H1 (cell line): ENCODE data around the gene ACSL4. TPM values are rescaled to one million over a fixed set of nuclear protein-coding genes. Genes with fewer than 3 reads are reported as not detected.
"Not testable (repeated sequence)": the region's sequence is repeated elsewhere in the genome, so short reads cannot be mapped to it uniquely, and the experiment has no call there.

Experiments used
- CTCF ChIA-PET: fragments of 300-600 bp; sonication (Branson Sonifier 250); formaldehyde crosslinking; loops from one replicate; lab custom pipeline; 2021; ENCODE audit not compliant: partially characterized antibody; lab: Charles Lee
- POLR2A ChIA-PET: fragments of 300-600 bp; sonication (Branson Sonifier 250); formaldehyde crosslinking; loops from one replicate; lab custom pipeline; 2021; ENCODE audit warnings: inconsistent platforms; ENCODE audit not compliant: partially characterized antibody; lab: Charles Lee
- DNase-seq, 2 experiments: peaks; one replicate each; pipeline versions ENCODE4 v3.0.0 to v3.0.0-alpha.2; 2010 to 2022; ENCODE audit warnings: low spot score in 2 of 2, low read depth in 1 of 2, mixed read lengths in 1 of 2
- FAIRE-seq: peaks from 2 replicates; lab custom pipeline; 2011; peaks lifted over from hg19 to GRCh38; lab: Jason Lieb, UNC
- H2AFZ ChIP-seq: 2 replicates; pipeline ENCODE4 v1.8.1; 2012; ENCODE audit warnings: low read length, inconsistent platforms
- H2AK5ac ChIP-seq: 2 replicates; pipeline ENCODE4 v1.6.1; 2013; ENCODE audit warnings: low read depth, low read length
- H2BK120ac ChIP-seq: replicated peaks from 2 replicates; pipeline ENCODE3; 2013; ENCODE audit warnings: low read depth, low read length, inconsistent platforms
- H2BK12ac ChIP-seq: 2 replicates; pipeline ENCODE4 v1.6.1; 2013; ENCODE audit warnings: low read depth, low read length
- H2BK15ac ChIP-seq: 2 replicates; pipeline ENCODE4 v1.6.1; 2013; ENCODE audit warnings: low read length
- H2BK20ac ChIP-seq: 2 replicates; pipeline ENCODE4 v1.6.1; 2013; ENCODE audit warnings: low read length
- H2BK5ac ChIP-seq: 2 replicates; pipeline ENCODE4 v1.6.1; 2013; ENCODE audit warnings: low read depth, low read length
- H3K14ac ChIP-seq: 2 replicates; pipeline ENCODE4 v1.6.1; 2013; ENCODE audit warnings: inconsistent platforms; ENCODE audit not compliant: insufficient read length
- H3K18ac ChIP-seq: 2 replicates; pipeline ENCODE4 v1.6.1; 2013; ENCODE audit warnings: low read length; ENCODE audit errors: extremely low read depth
- H3K23ac ChIP-seq: 2 replicates; pipeline ENCODE4 v1.6.1; 2013; ENCODE audit warnings: inconsistent platforms; ENCODE audit not compliant: insufficient read length
- H3K23me2 ChIP-seq: 2 replicates; pipeline ENCODE4 v1.6.1; 2013; ENCODE audit warnings: low read depth, low read length
- H3K27ac ChIP-seq: 2 replicates; pipeline ENCODE4 v1.6.1; 2011; ENCODE audit warnings: low read depth, low read length, inconsistent platforms
- H3K27me3 ChIP-seq, 4 experiments: replicated peaks in 1 of 4; 1 replicate in 1 of 4; 2 replicates in 3 of 4; pipeline versions ENCODE4 v1.6.1 to v1.8.1; 2011 to 2013; ENCODE audit warnings: low read length in 3 of 4, mild to moderate bottlenecking in 3 of 4, inconsistent platforms in 2 of 4, mixed read lengths in 2 of 4, moderate library complexity in 1 of 4; ENCODE audit not compliant: control insufficient read depth in 3 of 4, insufficient read depth in 3 of 4; ENCODE audit errors: extremely low read depth in 1 of 4
- H3K36me3 ChIP-seq, 4 experiments: 2 replicates each; pipeline versions ENCODE4 v1.6.1 to v1.8.1; 2011 to 2013; ENCODE audit warnings: mild to moderate bottlenecking in 4 of 4, low read length in 3 of 4, moderate library complexity in 2 of 4, control low read depth in 1 of 4, inconsistent platforms in 1 of 4; ENCODE audit not compliant: insufficient read depth in 4 of 4, control insufficient read depth in 2 of 4
- H3K4ac ChIP-seq: replicated peaks from 2 replicates; pipeline ENCODE3; 2013; ENCODE audit warnings: low read length, low read depth, mixed read lengths, inconsistent platforms; ENCODE audit not compliant: insufficient read length
- H3K4me1 ChIP-seq, 4 experiments: replicated peaks in 1 of 4; 1 replicate in 1 of 4; 2 replicates in 3 of 4; pipeline versions ENCODE4 v1.6.1 to v1.8.1; 2011 to 2013; ENCODE audit warnings: low read length in 3 of 4, inconsistent platforms in 2 of 4, mixed read lengths in 1 of 4; ENCODE audit not compliant: insufficient read depth in 4 of 4, control insufficient read depth in 3 of 4
- H3K4me2 ChIP-seq, 2 experiments: 2 replicates each; pipeline versions ENCODE4 v1.6.1 to v1.8.1; 2011 to 2013; ENCODE audit warnings: low read depth in 2 of 2, low read length in 2 of 2, control low read depth in 1 of 2, inconsistent platforms in 1 of 2, mild to moderate bottlenecking in 1 of 2; ENCODE audit not compliant: insufficient read depth in 1 of 2
- H3K4me3 ChIP-seq, 4 experiments: fragments of 200-600, 300-600 bp in 1 of 4; sonication (generic), shearing (Covaris generic), sonication (Bioruptor Twin) in 1 of 4; 2 replicates each; pipeline versions ENCODE4 v1.5.1 to v1.8.1; 2011 to 2016; ENCODE audit warnings: low read length in 4 of 4, low read depth in 3 of 4, control low read depth in 2 of 4, inconsistent platforms in 2 of 4, mild to moderate bottlenecking in 2 of 4, mixed read lengths in 1 of 4, moderate library complexity in 1 of 4; ENCODE audit not compliant: insufficient read depth in 2 of 4; ENCODE audit errors: extremely low read depth in 1 of 4
- H3K56ac ChIP-seq: replicated peaks from 2 replicates; pipeline ENCODE3; 2013; ENCODE audit warnings: low read depth, mild to moderate bottlenecking, mixed read lengths, low read length, inconsistent platforms; ENCODE audit not compliant: insufficient read length
- H3K79me1 ChIP-seq: 2 replicates; pipeline ENCODE4 v1.6.1; 2013; ENCODE audit warnings: low read depth, low read length, control low read depth
- H3K79me2 ChIP-seq, 2 experiments: 2 replicates each; pipeline versions ENCODE4 v1.6.1 to v1.8.1; 2012 to 2013; ENCODE audit warnings: low read length in 2 of 2, mild to moderate bottlenecking in 2 of 2, inconsistent platforms in 1 of 2; ENCODE audit not compliant: insufficient read depth in 2 of 2, control insufficient read depth in 1 of 2
- H3K9ac ChIP-seq, 4 experiments: replicated peaks in 1 of 4; 1 replicate in 1 of 4; 2 replicates in 3 of 4; pipeline versions ENCODE4 v1.6.1 to v1.8.1; 2011 to 2013; ENCODE audit warnings: low read depth in 3 of 4, low read length in 3 of 4, control low read depth in 2 of 4, mild to moderate bottlenecking in 2 of 4, moderate library complexity in 2 of 4, inconsistent platforms in 1 of 4; ENCODE audit errors: extremely low read depth in 1 of 4
- H3K9me3 ChIP-seq, 2 experiments: 2 replicates each; pipeline versions ENCODE4 v1.6.1 to v1.8.1; 2012 to 2013; ENCODE audit warnings: mild to moderate bottlenecking in 2 of 2, moderate library complexity in 2 of 2, control low read depth in 1 of 2, inconsistent platforms in 1 of 2, low read depth in 1 of 2, low read length in 1 of 2, mixed read lengths in 1 of 2; ENCODE audit not compliant: insufficient read depth in 2 of 2
- H4K20me1 ChIP-seq, 2 experiments: replicated peaks in 1 of 2; 2 replicates each; pipeline versions ENCODE3 to v1.8.1; 2011 to 2013; ENCODE audit warnings: inconsistent platforms in 2 of 2, low read length in 2 of 2, mild to moderate bottlenecking in 1 of 2; ENCODE audit not compliant: insufficient read depth in 2 of 2, control insufficient read depth in 1 of 2
- H4K5ac ChIP-seq: 2 replicates; pipeline ENCODE4 v1.6.1; 2013; ENCODE audit warnings: low read length, low read depth, mixed read lengths, inconsistent platforms; ENCODE audit not compliant: insufficient read length
- H4K8ac ChIP-seq: 2 replicates; pipeline ENCODE4 v1.8.0; 2013; ENCODE audit warnings: mild to moderate bottlenecking, moderate library complexity, low read length, inconsistent platforms; ENCODE audit not compliant: insufficient read depth; ENCODE audit errors: extremely low read depth
- H4K91ac ChIP-seq: replicated peaks from 2 replicates; pipeline ENCODE3; 2013; ENCODE audit warnings: low read length, mixed read lengths, inconsistent platforms; ENCODE audit not compliant: insufficient read length
- CHD1 ChIP-seq: IDR thresholded peaks from 2 replicates; pipeline ENCODE4 v1.6.1; 2012; ENCODE audit warnings: low read depth, low read length, improper control_type of control experiment
- CHD2 ChIP-seq: IDR thresholded peaks from 2 replicates; pipeline ENCODE4 v1.6.1; 2012; ENCODE audit warnings: low read length, improper control_type of control experiment
- FOSL1 ChIP-seq: IDR thresholded peaks from 2 replicates; pipeline ENCODE4 v1.6.1; 2011; ENCODE audit warnings: mild to moderate bottlenecking, low read depth, low read length, moderate library complexity; ENCODE audit not compliant: insufficient read depth
- HDAC2 ChIP-seq, 2 experiments: fragments of 300-600 bp in 1 of 2; sonication (generic) in 1 of 2; IDR thresholded peaks; 2 replicates each; pipeline ENCODE4 v1.6.1; 2011 to 2012; ENCODE audit warnings: low read depth in 2 of 2, low read length in 2 of 2, mild to moderate bottlenecking in 2 of 2, moderate library complexity in 2 of 2, borderline replicate concordance in 1 of 2, inconsistent platforms in 1 of 2
- JUND ChIP-seq: IDR thresholded peaks from 2 replicates; pipeline ENCODE4 v1.6.1; 2011; ENCODE audit warnings: mild to moderate bottlenecking, improper control_type of control experiment, low read length
- SIN3A ChIP-seq, 2 experiments: IDR thresholded peaks in 1 of 2; conservative IDR thresholded peaks in 1 of 2; 2 replicates each; pipeline ENCODE4 v1.6.1; 2011 to 2012; ENCODE audit warnings: low read length in 2 of 2, improper control_type of control experiment in 1 of 2, low read depth in 1 of 2, mild to moderate bottlenecking in 1 of 2
- WGBS, 2 experiments: shearing (Covaris generic) in 1 of 2; methylation state at CpG; one replicate each; pipeline versions ENCODE4 v1.1.6 to v1.1.7; 2013 to 2015; ENCODE audit warnings: low lambda C conversion rate in 2 of 2, mixed read lengths in 2 of 2, inconsistent platforms in 1 of 2, low coverage in 1 of 2, missing lambda C conversion rate in 1 of 2; ENCODE audit not compliant: insufficient replicate concordance in 2 of 2, insufficient coverage in 1 of 2, insufficient read length in 1 of 2; ENCODE audit errors: extremely low coverage in 1 of 2, missing lambda C conversion rate in 1 of 2; 5-methylcytosine and 5-hydroxymethylcytosine counted together
- polyA plus RNA-seq, 7 experiments: library from polyadenylated mRNA; depleted of rRNA in 3 of 7; stranded (reverse) in 5 of 7; unstranded in 2 of 7; fragments of >200 nt in 5 of 7; fragments of 200-250 nt in 2 of 7; gene quantifications; 1 replicate in 5 of 7; 2 replicates in 1 of 7; 4 replicates in 1 of 7; pipeline versions ENCODE4 v1.2.1 to v1.2.3, GENCODE V29; 2011 to 2013; ENCODE audit warnings: missing spikeins in 2 of 7, mixed read lengths in 2 of 7
- total RNA-seq: library from RNA; stranded (reverse); fragmentation: NEBNext Ultra II Directional; extraction: Animal tissue kit (Norgen Biotek cat#: 25700); gene quantifications from 2 replicates; pipeline ENCODE4 v1.2.1, GENCODE V29; 2021
- TF ChIP-seq, protein P1 (sequence below): IDR thresholded peaks from 2 replicates; pipeline ENCODE4 v1.6.1; 2012; ENCODE audit warnings: low read length, inconsistent platforms

The ACSL4 gene
- total and polyA plus RNA-seq, 2 of the 8 experiments (the other 6 are each of a cell fraction or from before 2014, with no cell fraction given) = 11.3 to 47.0 TPM

DNA sequence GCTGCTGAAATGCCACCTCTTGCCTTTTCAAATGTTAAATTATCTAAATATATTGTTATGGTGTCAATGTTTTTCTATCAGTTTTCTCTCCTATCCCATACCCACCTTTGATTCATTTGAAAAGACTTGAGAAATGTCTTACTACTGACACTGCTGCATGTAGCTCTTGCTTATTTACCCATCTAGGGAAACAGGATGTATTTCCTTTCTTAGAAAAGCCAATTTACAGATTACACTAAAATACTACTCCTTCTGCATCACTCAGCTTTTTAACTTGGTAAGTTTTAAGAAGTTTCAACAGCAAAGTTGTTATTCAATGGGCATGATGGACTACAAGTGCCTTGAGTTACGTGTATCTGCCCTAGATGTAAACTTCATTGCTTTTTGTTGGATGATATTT is 94.9 kb downstream of the ACSL4 start (continued):
- TF ChIP-seq SIN3A (conservative IDR thresholded peaks at IDR 0.05 in 1 of 2, IDR thresholded peaks at IDR 0.05 in 1 of 2; ENCODE audit: low read depth in 1 of 2, low read length in 2 of 2) = no peak
- TF ChIP-seq, protein P1, sequence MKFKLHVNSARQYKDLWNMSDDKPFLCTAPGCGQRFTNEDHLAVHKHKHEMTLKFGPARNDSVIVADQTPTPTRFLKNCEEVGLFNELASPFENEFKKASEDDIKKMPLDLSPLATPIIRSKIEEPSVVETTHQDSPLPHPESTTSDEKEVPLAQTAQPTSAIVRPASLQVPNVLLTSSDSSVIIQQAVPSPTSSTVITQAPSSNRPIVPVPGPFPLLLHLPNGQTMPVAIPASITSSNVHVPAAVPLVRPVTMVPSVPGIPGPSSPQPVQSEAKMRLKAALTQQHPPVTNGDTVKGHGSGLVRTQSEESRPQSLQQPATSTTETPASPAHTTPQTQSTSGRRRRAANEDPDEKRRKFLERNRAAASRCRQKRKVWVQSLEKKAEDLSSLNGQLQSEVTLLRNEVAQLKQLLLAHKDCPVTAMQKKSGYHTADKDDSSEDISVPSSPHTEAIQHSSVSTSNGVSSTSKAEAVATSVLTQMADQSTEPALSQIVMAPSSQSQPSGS = no peak
- TF ChIP-seq HDAC2 (IDR thresholded peaks at IDR 0.05; ENCODE audit: borderline replicate concordance in 1 of 2, low read depth in 2 of 2, low read length in 2 of 2) = no peak
- no peak for TF ChIP-seq CHD2
- no peak for TF ChIP-seq JUND
- no peak for TF ChIP-seq CHD1
- TF ChIP-seq FOSL1 = no peak
- TF ChIP-seq, all 59 proteins: peak for 0

DNA sequence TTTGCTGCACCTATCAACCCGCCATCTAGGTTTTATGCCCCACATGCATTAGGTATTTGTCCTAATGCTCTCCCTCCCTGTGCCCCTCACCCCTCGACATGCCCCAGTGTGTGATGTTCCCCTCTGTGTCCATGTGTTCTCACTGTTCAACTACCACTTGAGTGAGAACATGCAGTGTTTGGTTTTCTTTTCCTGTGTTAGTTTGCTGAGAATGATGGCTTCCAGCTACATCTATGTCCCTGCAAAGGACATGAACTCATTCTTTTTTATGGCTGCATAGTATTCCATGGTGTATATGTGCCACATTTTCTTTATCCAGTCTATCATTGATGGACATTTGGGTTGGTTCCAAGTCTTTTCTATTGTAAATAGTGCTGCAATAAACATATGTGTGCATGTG is 95.6 kb downstream of the ACSL4 start:
- H4K20me1 ChIP-seq, H3K18ac ChIP-seq, POLR2A ChIA-PET, FAIRE-seq, H2BK12ac ChIP-seq, H3K79me2 ChIP-seq, H3K27me3 ChIP-seq, H4K5ac ChIP-seq, H2BK15ac ChIP-seq, H3K23ac ChIP-seq, H3K79me1 ChIP-seq, H3K9me3 ChIP-seq, H2AK5ac ChIP-seq, CTCF ChIA-PET, H3K27ac ChIP-seq, H3K4ac ChIP-seq, H3K4me2 ChIP-seq, H4K8ac ChIP-seq, H3K36me3 ChIP-seq, H3K4me1 ChIP-seq, H2BK120ac ChIP-seq, H3K14ac ChIP-seq, H2BK5ac ChIP-seq, H2AFZ ChIP-seq, DNase-seq, H3K9ac ChIP-seq, H3K4me3 ChIP-seq, H4K91ac ChIP-seq, H3K23me2 ChIP-seq, H3K56ac ChIP-seq, H2BK20ac ChIP-seq: not testable (repeated sequence)
- WGBS, 2 experiments = no CpG with 5 or more reads among the region's 2 CpGs
